HFFc6 (cell line): ENCODE measurements around the gene GLDC. TPM values are rescaled to one million over a fixed set of nuclear protein-coding genes. Genes with fewer than 3 reads are reported as not detected.

Experiments used
- DNase-seq: peaks from one replicate; pipeline ENCODE4 v3.0.0-alpha.2; 2018
- H3K27ac Mint-ChIP-seq: 2 replicates; pipeline ENCODE4 v1.8.0; 2020; ENCODE audit warnings: mild to moderate bottlenecking, mixed read lengths
- H3K27me3 Mint-ChIP-seq: 2 replicates; pipeline ENCODE4 v1.8.0; 2021; ENCODE audit warnings: mild to moderate bottlenecking, moderate library complexity, mixed read lengths; ENCODE audit not compliant: insufficient read depth
- H3K36me3 Mint-ChIP-seq: 2 replicates; pipeline ENCODE4 v1.8.0; 2021; ENCODE audit warnings: low read depth, mixed read lengths
- H3K4me1 Mint-ChIP-seq: 2 replicates; pipeline ENCODE4 v1.8.0; 2020; ENCODE audit warnings: low read depth, mixed read lengths
- H3K4me3 Mint-ChIP-seq: 2 replicates; pipeline ENCODE4 v1.8.0; 2020; ENCODE audit warnings: mild to moderate bottlenecking, moderate library complexity, mixed read lengths
- H3K9me3 Mint-ChIP-seq: 2 replicates; pipeline ENCODE4 v1.8.0; 2020; ENCODE audit warnings: mild to moderate bottlenecking, mixed read lengths
- total RNA-seq, 6 experiments: library from RNA; stranded (reverse); fragmentation: NEBNext Ultra II Directional; extraction: Animal tissue kit (Norgen Biotek cat#: 25700); gene quantifications; 2 replicates in 1 of 6; 3 replicates in 5 of 6; pipeline ENCODE4 v1.2.3, GENCODE V29; 2021
- TF ChIP-seq, protein P1 (sequence below): fragments of 200-600 bp; sonication (generic); IDR thresholded peaks from 2 replicates; pipeline ENCODE4 v1.5.0; 2021; ENCODE audit warnings: antibody characterized with exemption, mild to moderate bottlenecking

The GLDC gene
- total RNA-seq, 6 experiments from 2014 or later = 0.12 to 0.41 (median 0.23) TPM

DNA sequence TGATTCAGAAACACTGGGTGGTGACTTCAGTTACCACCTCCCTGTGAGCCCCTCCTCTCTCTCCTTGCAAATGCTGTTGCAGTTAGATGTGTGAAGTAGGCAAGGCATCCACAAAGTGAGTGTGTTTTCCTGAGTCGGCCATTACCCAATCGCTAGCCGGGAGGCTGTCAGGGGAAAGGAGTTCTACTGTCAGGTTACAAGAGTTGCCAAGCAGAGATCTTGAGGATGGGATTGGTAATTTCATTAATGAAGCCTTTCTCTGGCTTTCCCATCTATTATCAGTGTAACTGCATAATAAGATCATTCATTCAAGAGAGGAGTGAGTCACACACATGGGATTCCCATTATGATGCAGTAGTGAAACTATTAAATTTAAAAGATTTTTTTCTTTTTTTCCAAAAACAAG lies 106.9 kb downstream of the GLDC start:
- TF ChIP-seq, protein P1, sequence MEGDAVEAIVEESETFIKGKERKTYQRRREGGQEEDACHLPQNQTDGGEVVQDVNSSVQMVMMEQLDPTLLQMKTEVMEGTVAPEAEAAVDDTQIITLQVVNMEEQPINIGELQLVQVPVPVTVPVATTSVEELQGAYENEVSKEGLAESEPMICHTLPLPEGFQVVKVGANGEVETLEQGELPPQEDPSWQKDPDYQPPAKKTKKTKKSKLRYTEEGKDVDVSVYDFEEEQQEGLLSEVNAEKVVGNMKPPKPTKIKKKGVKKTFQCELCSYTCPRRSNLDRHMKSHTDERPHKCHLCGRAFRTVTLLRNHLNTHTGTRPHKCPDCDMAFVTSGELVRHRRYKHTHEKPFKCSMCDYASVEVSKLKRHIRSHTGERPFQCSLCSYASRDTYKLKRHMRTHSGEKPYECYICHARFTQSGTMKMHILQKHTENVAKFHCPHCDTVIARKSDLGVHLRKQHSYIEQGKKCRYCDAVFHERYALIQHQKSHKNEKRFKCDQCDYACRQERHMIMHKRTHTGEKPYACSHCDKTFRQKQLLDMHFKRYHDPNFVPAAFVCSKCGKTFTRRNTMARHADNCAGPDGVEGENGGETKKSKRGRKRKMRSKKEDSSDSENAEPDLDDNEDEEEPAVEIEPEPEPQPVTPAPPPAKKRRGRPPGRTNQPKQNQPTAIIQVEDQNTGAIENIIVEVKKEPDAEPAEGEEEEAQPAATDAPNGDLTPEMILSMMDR = no peak
- Mint-ChIP-seq H3K4me1 (peaks cover 6% of the 10 kb centered on the region), H3K4me3 (no peak overlapping the region), H3K27me3 (no peaks in the 10 kb centered on the region), H3K27ac (no peak overlapping the region), H3K36me3 (no peaks in the 10 kb centered on the region), H3K9me3 (no peaks in the 10 kb centered on the region)
- DNase-seq = no peak

DNA sequence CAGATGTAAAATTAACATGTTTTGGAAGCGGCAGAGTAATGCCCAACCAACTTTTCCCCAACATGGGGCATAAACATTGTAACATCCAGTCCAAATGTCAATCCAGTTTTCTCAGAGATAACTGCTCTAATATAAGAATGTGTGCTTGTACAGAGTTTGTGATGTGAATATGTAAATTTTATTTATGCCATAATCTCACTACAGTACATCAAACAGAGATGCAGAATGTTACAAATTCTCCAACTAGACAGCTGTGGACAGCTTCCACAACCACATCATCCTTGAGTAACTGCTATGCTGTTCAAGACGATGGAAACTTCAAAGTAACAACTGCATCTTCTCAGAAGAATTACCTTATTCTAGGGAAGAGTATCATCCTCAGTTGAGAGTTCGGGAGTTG lies 109.9 kb downstream of the GLDC start:
- TF ChIP-seq, protein P1 = no peak
- Mint-ChIP-seq H3K9me3 (no peaks in the 10 kb centered on the region), H3K27ac (no peak overlapping the region), H3K27me3 (peaks cover under 1% of the 10 kb centered on the region; the same call in 1 of the 2 replicates), H3K4me1 (peaks cover 6% of the 10 kb centered on the region), H3K4me3 (no peak overlapping the region), H3K36me3 (no peaks in the 10 kb centered on the region)
- DNase-seq = no peak

DNA sequence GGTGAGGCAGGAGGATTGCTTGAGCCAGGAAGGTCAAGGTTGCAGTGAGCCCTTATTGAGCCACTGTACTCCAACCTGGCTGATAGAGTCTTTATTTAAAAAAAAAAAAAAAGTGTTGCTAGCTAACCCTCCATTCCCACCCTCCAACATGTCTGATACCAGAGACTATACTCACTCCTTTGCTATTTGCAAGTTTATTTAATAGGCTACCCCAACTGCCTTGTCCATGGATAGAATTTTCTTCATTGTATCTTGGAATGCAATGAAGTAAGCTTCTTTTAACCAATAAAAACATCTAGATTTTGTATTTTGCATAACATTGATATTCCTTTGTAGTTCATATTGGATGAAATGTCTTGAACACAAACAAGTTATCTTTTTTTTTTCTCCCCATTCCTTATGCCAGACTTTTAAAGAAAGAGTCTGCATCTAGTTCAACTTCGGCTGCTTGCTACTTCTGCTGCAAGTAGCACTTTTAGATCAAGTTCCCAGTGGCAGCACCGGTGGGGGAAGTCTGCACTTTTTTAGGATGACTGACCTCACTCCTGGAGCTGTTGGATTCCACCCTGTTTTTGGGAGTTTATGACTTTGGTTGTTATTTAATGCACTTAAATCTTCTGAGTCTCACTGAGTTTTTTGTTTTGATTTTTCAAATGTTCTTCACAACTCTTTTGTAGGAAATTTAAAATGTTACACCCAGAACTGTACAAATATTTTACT lies 120.0 kb downstream of the GLDC start:
- Mint-ChIP-seq H3K27me3 (no peaks in the 10 kb centered on the region; the same call in none of the 2 replicates), H3K9me3 (peaks cover 20% of the 10 kb centered on the region), H3K4me3 (peak overlapping the region; percentile 67; the same call in 1 of the 2 replicates), H3K36me3 (peaks cover 23% of the 10 kb centered on the region), H3K27ac (peak overlapping the region; percentile 68), H3K4me1 (peaks cover 21% of the 10 kb centered on the region)
- TF ChIP-seq, protein P1 = no peak
- peak; percentile 42 for DNase-seq

DNA sequence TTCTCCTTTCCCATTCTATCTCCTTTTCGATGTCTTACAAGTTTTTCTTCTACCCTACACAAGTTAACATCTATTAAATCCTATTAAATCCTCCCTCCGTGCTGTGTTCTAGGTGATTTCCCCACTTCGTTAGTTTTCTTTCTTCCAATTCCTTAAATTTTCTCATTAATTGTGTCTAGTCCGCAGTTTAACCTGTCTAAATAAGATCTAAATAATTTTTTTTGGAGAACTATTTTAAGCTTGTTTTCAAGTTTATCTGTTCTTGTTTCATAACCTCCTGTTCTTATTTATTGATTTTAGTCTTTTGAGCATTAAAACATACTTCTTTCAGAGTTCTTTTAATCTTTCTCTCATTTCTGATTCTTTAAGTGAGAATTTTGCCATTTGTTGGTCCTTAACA lies 123.3 kb downstream of the GLDC start:
- Mint-ChIP-seq H3K27me3 (no peaks in the 10 kb centered on the region; the same call in none of the 2 replicates), H3K36me3 (peaks cover 35% of the 10 kb centered on the region), H3K9me3 (peaks cover 31% of the 10 kb centered on the region), H3K4me3 (no peak overlapping the region), H3K4me1 (peaks cover 15% of the 10 kb centered on the region), H3K27ac (no peak overlapping the region)
- DNase-seq = no peak
- TF ChIP-seq, protein P1 = no peak

DNA sequence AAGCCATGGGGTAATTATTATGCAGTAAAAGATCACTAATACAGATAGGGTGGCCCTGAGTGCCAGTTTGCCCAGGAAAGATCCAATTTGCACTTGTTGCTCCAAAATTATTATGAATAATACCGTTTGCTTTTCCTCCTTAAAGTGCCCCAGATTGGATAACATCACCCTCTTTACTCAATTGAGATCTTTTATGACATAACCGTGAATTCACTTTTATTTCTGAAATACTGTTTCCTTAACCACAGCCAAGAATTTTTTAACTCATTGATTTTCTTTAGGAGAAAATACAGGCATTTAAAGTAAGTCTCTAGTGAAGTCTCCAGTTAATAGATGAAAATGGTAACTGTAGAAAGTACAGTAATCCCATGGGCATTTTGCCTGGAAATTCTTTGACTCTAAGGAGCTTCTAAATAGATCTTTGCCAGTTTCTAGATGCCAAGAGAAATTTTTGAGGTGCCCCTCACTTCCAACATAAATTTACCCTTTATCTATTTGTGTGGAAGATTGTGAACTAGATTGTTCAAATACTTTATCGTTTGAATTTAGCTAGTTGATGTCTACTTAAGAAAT lies 133.4 kb downstream of the GLDC start:
- Mint-ChIP-seq H3K9me3 (no peaks in the 10 kb centered on the region), H3K27me3 (no peaks in the 10 kb centered on the region; the same call in 1 of the 2 replicates), H3K4me3 (no peak overlapping the region), H3K27ac (no peak overlapping the region), H3K36me3 (peaks cover 36% of the 10 kb centered on the region), H3K4me1 (peaks cover 12% of the 10 kb centered on the region)
- TF ChIP-seq, protein P1 = no peak
- peak; percentile 37 for DNase-seq
